ENCODE measurements around the gene RAB33A.

DNA sequence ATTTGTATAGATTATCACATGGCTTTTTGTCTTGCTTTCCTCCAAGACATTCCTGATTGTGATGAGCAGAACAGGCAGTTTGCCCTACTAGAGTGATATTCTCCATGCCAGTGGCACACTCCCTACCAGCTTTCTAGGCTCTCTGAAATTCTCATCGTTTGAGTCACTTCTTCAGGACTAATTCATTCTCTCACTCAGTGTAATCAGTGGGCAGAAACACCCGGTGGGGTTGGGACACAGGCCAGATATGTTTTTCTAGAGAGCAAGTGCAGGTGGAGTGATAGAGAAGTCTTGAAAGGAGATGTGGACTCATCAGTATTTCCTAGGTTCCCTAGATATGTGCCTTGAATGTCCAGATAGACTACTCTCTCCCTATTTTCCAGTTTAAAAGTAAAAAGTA lies 13.1 kb downstream of the RAB33A start:
- TF ChIP-seq CTCF (IDR thresholded peaks at IDR 0.05) = no peak
- TF ChIP-seq POLR2AphosphoS5 (IDR thresholded peaks at IDR 0.05) = no peak
